GM21447 (cell line): ENCODE data around the gene CENPS.
"Not testable (repeated sequence)": the region's sequence is repeated elsewhere in the genome, so short reads cannot be mapped to it uniquely, and the experiment has no call there.

Experiments
- ATAC-seq: cut with Tn5 transposase; IDR thresholded peaks from one replicate; pipeline ENCODE4 v1.9.1; 2021; ENCODE audit not compliant: unreplicated experiment

CENPS gene

GRCh38 chr1:10430216-10431069 lies at the start of gene CENPS:
TSS of gene CENPS (plus strand) at chr1:10430433. CDS start at chr1:10430518, 85 bp downstream.
- ATAC-seq: peak; percentile 84

GRCh38 chr1:10380594-10381275 lies 49.5 kb upstream of the CENPS start:
- no peak for ATAC-seq

DNA sequence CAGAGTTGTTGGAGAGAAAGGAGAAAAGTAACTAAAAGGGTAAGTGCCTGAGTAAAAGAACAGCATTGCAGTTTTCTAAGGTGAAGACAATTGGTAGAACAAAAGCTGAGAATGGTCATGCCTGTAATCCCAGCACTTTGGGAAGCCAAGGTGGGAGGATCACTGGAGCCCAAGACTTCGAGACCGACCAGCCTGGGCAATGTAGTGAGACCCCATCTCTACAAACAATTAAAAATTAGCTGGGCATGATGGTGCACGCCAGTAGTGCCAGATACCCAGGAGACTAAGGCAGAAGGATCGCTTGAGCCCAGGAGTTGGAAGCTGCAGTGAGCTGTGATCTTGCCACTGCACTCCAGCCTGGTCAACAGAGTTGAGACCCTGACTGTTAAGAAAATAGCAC lies 46.6 kb upstream of the CENPS start:
- ATAC-seq: no peak

GRCh38 chr1:10384219-10384618 lies 46.0 kb upstream of the CENPS start:
- no peak for ATAC-seq

DNA sequence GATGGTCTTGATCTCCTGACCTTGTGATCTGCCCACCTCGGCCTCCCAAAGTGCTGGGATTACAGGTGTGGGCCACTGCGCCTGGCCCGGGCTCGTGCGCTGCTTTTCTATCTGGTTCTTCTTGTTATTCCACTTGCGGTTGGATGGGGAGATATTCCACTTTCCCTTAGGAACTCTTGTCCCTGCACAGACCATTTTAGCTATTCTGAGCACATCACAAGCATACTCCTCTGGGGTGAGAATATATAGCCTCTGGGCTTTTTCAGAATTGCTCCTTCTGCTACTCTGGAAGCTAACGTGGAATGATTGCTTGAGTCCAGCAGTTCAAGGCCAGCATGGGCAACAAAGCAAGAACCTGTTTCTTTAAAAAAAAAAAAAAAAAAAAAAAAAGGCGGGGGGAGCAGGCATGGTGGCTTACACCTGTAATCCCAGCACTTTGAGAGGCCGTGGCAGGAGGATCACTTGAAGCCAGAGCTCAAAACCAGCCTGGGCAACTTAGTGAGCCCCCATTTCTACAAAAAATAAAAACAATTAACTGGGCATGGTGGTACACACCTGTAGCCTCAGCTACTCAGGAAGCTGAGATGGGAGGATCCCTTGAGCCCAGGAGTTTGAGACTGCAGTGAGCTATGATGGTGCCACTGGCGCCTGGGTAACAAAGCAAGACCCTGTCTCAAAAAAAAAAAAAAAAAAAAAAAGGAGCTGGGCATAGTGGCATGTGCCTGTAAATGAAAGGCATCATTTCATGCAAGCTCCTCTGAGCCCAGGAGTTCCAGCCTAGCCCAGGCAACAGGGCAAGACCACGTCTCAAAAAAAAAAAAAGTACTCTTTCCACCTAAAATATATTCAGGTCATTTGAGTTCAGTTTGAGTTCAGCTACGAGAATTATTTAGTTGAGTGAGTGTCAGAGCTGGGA lies 43.2 kb upstream of the CENPS start:
- no peak for ATAC-seq

DNA sequence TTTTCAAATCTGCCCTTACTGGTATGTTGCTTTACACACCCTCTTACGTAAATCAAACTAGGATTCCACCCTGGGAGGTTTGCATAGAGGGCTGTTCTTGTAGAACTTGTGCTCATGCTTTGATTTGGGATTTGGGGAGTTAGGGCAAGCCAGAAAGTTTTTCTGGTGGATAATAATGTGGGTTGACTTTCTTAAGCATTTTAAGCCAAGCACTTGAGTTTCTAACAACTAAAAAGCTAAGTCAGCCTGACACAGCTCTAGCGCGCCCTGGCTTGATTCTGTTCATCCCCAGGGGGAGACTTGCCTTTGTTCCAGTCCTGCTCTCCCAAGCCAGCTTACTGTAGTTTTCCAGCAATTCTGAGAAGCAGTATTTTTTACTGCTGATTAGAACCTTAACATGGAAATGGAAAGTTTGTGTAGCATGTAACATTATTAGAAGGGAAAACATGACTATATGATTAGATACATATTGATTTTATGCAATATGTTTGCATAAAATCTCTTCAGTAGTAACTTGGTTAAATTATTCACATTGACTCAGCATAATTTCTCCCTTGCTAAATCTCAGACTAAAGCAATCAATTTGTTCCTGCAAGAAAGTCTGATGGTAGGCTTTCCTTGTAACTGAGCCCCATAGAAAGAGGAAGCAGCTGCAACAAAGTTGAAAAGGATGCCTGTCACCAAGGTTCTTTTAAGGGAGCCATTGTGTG lies 42.4 kb upstream of the CENPS start:
- ATAC-seq: no peak

DNA sequence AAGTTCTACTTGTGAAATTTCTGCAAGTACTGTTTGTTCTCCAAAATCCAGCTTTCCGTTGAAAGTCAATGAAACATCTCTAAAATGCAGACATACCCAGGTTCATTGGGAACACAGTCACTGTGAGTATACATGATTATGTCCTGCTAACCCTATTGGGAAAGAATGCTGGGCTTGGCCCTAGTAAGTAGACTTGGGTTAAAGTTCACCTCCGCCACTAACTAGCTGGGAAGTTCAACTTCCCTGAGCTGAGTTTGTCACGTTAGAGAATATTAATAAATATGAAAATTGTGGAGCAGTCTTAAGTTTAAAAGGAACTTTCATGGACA lies 41.9 kb upstream of the CENPS start:
- no peak for ATAC-seq

GRCh38 chr1:10389271-10389973 lies 40.8 kb upstream of the CENPS start:
- ATAC-seq: no peak

GRCh38 chr1:10396870-10397269 lies 33.4 kb upstream of the CENPS start:
- no peak for ATAC-seq

DNA sequence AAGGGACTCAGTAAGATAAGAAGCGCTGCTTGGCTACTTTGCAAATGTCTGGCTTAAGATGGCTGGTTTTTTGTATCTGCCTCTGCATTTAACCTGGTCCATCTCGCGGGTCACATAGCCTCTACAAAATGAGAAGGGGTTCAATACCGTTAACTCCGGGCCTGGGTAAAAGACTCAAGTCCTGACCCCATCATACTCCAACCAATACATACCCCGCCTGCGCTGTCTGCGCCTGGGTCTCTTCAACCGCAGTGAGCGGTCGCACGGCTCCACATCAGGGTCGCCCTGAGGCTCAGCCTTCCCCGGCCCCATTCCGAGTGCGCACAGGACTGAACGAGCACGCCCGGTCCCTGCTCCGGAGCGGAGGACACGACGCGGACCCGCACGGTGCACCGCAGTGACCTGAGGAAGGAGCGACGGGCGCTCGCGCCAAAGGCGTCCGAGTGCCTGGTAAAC lies 31.9 kb upstream of the CENPS start:
- ATAC-seq: no peak

GRCh38 chr1:10398734-10399443 lies 31.3 kb upstream of the CENPS start, which contains the start of gene PGD:
TSS of gene PGD (plus strand) at chr1:10399064. CDS start at chr1:10399118, 54 bp downstream.
- ATAC-seq: peak; percentile 92

- ATAC-seq: peak; percentile 2
These were observed 30.7 kb upstream of the CENPS start for GRCh38 chr1:10399444-10399941.

GRCh38 chr1:10400013-10400412 lies 30.2 kb upstream of the CENPS start:
- ATAC-seq: no peak

DNA sequence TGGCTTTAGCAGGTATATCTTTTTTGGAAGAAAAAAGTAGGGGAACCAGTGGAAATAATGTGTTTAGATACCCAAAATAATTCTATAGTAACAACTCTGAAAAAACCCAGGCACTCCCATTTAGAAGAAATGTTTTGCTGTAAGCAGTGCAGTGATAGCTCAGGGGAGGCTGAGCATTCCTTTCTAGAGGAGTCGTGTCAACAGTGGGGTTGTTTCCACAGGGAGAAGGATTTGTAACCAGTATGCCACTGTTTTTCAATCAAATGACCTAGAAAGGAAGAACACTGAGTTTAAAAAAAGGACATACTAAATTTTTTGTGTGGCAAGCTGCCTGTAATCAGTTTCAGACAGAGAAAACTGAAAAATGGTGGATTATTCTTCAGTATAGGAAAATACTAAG lies 29.0 kb upstream of the CENPS start:
- no peak for ATAC-seq

DNA sequence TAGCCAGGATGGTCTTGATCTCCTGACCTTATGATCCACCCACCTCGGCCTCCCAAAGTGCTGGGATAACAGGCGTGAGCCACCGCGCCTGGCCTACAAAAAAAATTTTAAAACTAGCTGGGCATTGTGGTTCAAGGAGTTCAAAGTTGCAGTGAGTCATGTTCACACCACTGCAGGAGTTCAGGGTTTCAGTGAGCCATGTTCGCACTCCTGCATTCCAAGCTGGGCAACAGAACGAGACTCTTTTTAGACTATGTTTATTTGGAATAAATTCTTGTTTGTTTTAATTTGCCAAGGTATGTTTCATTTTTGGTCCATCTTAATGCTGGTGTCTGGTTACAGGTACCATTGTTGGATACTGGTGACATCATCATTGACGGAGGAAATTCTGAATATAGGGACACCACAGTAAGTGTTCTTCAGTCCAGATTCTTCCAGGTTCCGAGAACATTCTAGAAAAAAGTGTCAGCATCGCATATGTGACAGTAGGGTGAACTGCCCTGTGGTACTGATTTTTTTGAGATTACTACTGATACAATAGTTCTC lies 27.4 kb upstream of the CENPS start:
- ATAC-seq: no peak

DNA sequence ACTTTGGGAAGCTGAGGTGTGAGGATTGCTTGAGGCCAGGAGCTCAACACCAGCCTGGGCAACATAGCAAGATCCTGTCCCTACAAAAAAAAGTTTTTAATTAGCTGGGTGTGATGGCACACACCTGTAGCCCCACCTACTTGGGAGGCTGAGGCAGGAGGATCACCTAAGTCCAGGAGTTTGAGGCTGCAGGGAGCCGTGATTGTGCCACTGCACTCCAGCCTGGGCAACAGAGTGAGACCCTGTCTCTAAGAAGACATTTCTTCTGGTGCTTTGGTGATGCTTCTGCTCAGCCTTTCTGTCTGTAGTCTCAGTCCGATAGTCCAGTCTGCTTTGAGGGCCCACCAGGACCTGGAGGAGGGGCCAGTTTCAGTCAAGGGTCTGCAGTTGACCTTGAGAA lies 23.0 kb upstream of the CENPS start:
- ATAC-seq: no peak

GRCh38 chr1:10415211-10415930 lies 14.9 kb upstream of the CENPS start:
- ATAC-seq: no peak

GRCh38 chr1:10415967-10416366 lies 14.3 kb upstream of the CENPS start:
- ATAC-seq: not testable (repeated sequence)
